ENCODE results near the gene ASIC1. TPM values are rescaled to one million over a fixed set of nuclear protein-coding genes. Genes with fewer than 3 reads are reported as not detected.

Gene ASIC1
- total and polyA plus RNA-seq, 2 donors from 2014 or later, result 0.99 to 1.6 TPM

- H3K9me3 ChIP-seq (ENCODE audit: control insufficient read depth in 2 of 3, insufficient read depth in 1 of 3, low read length in 3 of 3), result no peaks in the 10 kb centered on the region
- H3K4me3 ChIP-seq (ENCODE audit: low read length in 3 of 3), result no peak overlapping the region
- FAIRE-seq (no peak), DNase-seq (no peak)
- H3K36me3 ChIP-seq (ENCODE audit: control insufficient read depth in 2 of 3, insufficient read depth in 3 of 3, low read length in 3 of 3), result no peaks in the 10 kb centered on the region
- no peak overlapping the region for H3K9ac ChIP-seq (ENCODE audit: low read length in 3 of 3)
- TF ChIP-seq, protein P1, sequence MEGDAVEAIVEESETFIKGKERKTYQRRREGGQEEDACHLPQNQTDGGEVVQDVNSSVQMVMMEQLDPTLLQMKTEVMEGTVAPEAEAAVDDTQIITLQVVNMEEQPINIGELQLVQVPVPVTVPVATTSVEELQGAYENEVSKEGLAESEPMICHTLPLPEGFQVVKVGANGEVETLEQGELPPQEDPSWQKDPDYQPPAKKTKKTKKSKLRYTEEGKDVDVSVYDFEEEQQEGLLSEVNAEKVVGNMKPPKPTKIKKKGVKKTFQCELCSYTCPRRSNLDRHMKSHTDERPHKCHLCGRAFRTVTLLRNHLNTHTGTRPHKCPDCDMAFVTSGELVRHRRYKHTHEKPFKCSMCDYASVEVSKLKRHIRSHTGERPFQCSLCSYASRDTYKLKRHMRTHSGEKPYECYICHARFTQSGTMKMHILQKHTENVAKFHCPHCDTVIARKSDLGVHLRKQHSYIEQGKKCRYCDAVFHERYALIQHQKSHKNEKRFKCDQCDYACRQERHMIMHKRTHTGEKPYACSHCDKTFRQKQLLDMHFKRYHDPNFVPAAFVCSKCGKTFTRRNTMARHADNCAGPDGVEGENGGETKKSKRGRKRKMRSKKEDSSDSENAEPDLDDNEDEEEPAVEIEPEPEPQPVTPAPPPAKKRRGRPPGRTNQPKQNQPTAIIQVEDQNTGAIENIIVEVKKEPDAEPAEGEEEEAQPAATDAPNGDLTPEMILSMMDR (IDR thresholded peaks at IDR 0.05; ENCODE audit: borderline replicate concordance, extremely low read depth, insufficient read depth), result no peak
- H3K27ac ChIP-seq (ENCODE audit: low read depth in 2 of 2, low read length in 2 of 2), result no peak overlapping the region
- peaks cover 0 to 6% (median 4%) of the 10 kb centered on the region in 3 donors for H3K4me1 ChIP-seq (ENCODE audit: control insufficient read depth in 2 of 3, insufficient read depth in 2 of 3, low read depth in 1 of 3, low read length in 3 of 3)
- intact Hi-C loops (cut with DNase I), result no loop called here
- no peaks in the 10 kb centered on the region for H3K27me3 ChIP-seq (ENCODE audit: control insufficient read depth, insufficient read depth, low read length)
Observed at GRCh38 chr12:50060120-50060468, 2.7 kb downstream of the ASIC1 start.

DNA sequence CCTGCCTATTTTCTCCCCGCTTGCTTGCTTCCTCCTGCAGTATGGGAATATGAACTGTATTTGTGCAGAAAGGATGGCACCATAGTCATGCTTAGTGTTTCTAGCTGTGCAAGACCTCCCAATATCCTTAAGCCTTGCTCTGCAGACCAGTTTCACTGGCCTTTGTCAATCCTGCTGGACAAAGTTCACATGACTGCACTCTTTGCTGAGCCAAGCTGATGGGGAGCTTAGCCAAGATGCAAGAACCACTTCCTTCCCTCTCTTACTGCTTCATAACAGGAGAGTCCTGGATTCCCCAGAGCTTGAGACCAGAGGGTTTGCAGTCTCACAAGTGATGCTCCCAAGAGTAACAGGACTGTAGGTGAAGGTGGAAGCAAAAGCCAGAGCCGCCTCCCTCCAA lies 3.8 kb downstream of the ASIC1 start:
- FAIRE-seq (no peak), DNase-seq (no peak)
- intact Hi-C loops (cut with DNase I), result no loop called here

DNA sequence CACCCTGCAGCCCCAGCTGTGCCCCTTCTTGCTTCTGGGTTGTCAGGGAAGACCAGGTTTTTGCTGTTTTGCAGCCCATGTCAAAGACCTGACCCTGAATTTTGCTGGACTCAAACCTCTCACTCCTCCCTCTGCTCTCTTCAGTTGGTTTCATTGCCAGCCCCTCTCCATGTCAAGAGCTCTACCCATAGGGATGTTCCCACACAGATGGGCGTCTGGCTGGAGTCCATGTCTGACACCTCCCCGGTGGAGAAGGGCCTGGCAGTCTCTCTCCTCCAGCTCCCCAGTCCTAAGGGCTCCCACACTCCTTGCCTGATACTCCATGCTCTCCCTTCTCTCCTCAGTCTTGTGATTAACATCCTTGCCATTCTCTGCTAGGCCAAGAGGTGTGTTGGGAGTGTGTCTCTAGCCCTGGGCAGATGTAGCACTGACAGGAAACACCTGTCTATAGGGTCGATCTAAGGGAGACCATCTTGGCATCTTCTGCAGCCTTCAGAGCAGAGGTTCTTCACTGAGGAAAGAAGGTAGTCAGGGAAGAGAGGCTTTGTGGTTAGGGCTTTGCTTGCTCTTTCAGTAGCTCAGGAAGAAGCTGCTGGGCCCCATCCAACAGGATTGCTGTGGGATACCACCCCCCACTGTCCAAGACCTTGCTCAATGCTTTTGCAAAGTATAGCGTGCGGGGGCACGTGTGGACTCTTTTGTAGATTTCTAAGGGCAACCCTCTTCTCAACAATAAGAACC lies 4.7 kb downstream of the ASIC1 start:
- intact Hi-C loops (cut with DNase I), result no loop called here
- H3K4me1 ChIP-seq (ENCODE audit: control insufficient read depth in 2 of 3, insufficient read depth in 2 of 3, low read depth in 1 of 3, low read length in 3 of 3), result peaks cover 0 to 1% (median under 1%) of the 10 kb centered on the region in 3 donors
- no peaks in the 10 kb centered on the region for H3K27me3 ChIP-seq (ENCODE audit: control insufficient read depth, insufficient read depth, low read length)
- H3K9me3 ChIP-seq (ENCODE audit: control insufficient read depth in 2 of 3, insufficient read depth in 1 of 3, low read length in 3 of 3), result no peaks in the 10 kb centered on the region
- H3K9ac ChIP-seq (ENCODE audit: low read length in 3 of 3), result no peak overlapping the region
- FAIRE-seq (no peak), DNase-seq (peak in 1 of 5 donors; percentile 23)
- TF ChIP-seq, protein P1 (IDR thresholded peaks at IDR 0.05; ENCODE audit: borderline replicate concordance, extremely low read depth, insufficient read depth), result no peak
- H3K36me3 ChIP-seq (ENCODE audit: control insufficient read depth in 2 of 3, insufficient read depth in 3 of 3, low read length in 3 of 3), result no peaks in the 10 kb centered on the region
- no peak overlapping the region for H3K27ac ChIP-seq (ENCODE audit: low read depth in 2 of 2, low read length in 2 of 2)
- H3K4me3 ChIP-seq (ENCODE audit: low read length in 3 of 3), result no peak overlapping the region

More for the DNA sequence above, 3.8 kb downstream of the ASIC1 start:
- Histone ChIP-seq H3K27me3 (ENCODE audit: control insufficient read depth, insufficient read depth, low read length) (no peaks in the 10 kb centered on the region), H3K36me3 (ENCODE audit: control insufficient read depth in 2 of 3, insufficient read depth in 3 of 3, low read length in 3 of 3) (no peaks in the 10 kb centered on the region), H3K27ac (ENCODE audit: low read depth in 2 of 2, low read length in 2 of 2) (no peak overlapping the region), H3K9ac (ENCODE audit: low read length in 3 of 3) (no peak overlapping the region), H3K4me3 (ENCODE audit: low read length in 3 of 3) (no peak overlapping the region), H3K9me3 (ENCODE audit: control insufficient read depth in 2 of 3, insufficient read depth in 1 of 3, low read length in 3 of 3) (no peaks in the 10 kb centered on the region), H3K4me1 (ENCODE audit: control insufficient read depth in 2 of 3, insufficient read depth in 2 of 3, low read depth in 1 of 3, low read length in 3 of 3) (peaks cover 0 to 6% (median 4%) of the 10 kb centered on the region in 3 donors)
- TF ChIP-seq, protein P1 (IDR thresholded peaks at IDR 0.05; ENCODE audit: borderline replicate concordance, extremely low read depth, insufficient read depth), result no peak
